HG03378 (cell line): Measurements from ENCODE around the gene HGS.
"Not testable (repeated sequence)": the region's sequence is repeated elsewhere in the genome, so short reads cannot be mapped to it uniquely, and the experiment has no call there.

Source experiments
- ATAC-seq: cut with Tn5 transposase; IDR thresholded peaks from one replicate; pipeline ENCODE4 v1.9.1; 2021; ENCODE audit warnings: mild to moderate bottlenecking, moderate library complexity; ENCODE audit not compliant: unreplicated experiment

Gene HGS

GRCh38 chr17:81738801-81739393 is 55.1 kb downstream of the HGS start:
- ATAC-seq: no peak

- ATAC-seq: not testable (repeated sequence)
These were observed 55.8 kb downstream of the HGS start for GRCh38 chr17:81739593-81739992.

- ATAC-seq: no peak
These were observed 56.7 kb downstream of the HGS start for GRCh38 chr17:81740395-81740961.

GRCh38 chr17:81741049-81741593 is 57.3 kb downstream of the HGS start:
- ATAC-seq: no peak

GRCh38 chr17:81741594-81742452 is 58.0 kb downstream of the HGS start:
- no peak for ATAC-seq
